ENCODE measurements around the gene HACE1.

DNA sequence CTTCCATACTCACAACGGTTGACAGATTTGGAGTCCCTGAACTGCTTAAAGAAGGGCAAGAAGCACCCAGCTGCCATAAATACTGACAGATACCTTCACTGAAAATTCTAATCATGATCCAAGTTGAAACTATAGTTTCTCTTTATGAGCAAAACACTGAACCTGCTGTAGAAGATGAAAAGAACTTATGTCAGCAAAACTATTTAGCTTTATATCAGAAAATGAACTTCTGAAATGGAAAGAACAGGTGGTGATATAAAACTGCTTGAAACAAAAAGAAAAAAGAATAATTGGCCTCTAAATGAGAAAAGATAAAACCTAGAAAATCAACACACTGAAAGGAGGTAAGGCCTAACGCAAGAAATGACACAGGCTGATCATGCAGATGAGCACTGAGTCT, 72.4 kb downstream of the HACE1 start:
- TF ChIP-seq CTCF (IDR thresholded peaks at IDR 0.05) = no peak
- no peak for TF ChIP-seq POLR2A (IDR thresholded peaks at IDR 0.05)

Data from testis (tissue), 2 donors.